Osteoblast (primary cell): Measurements from ENCODE around the gene SCAF11. TPM values are rescaled to one million over a fixed set of nuclear protein-coding genes. Genes with fewer than 3 reads are reported as not detected.

Experiments
- DNase-seq: peaks from one replicate; pipeline ENCODE4 v3.0.0; 2011; ENCODE audit warnings: low spot score, mixed read lengths; ENCODE audit not compliant: insufficient read length; ENCODE audit errors: missing footprints
- H2AFZ ChIP-seq: 2 replicates; pipeline ENCODE4 v1.6.0; 2011; ENCODE audit warnings: mild to moderate bottlenecking, low read length
- H3K27ac ChIP-seq: 2 replicates; pipeline ENCODE4 v1.5.1; 2011; ENCODE audit warnings: mild to moderate bottlenecking, low read depth, low read length, moderate library complexity
- H3K27me3 ChIP-seq: 2 replicates; pipeline ENCODE4 v1.6.0; 2012; ENCODE audit warnings: mild to moderate bottlenecking, control low read depth, inconsistent platforms, low read length, moderate library complexity; ENCODE audit not compliant: insufficient read depth
- H3K36me3 ChIP-seq: 2 replicates; pipeline ENCODE4 v1.5.1; 2011; ENCODE audit warnings: mild to moderate bottlenecking, low read length, control low read depth, moderate library complexity; ENCODE audit not compliant: insufficient read depth
- H3K4me1 ChIP-seq: 2 replicates; pipeline ENCODE4 v1.5.1; 2011; ENCODE audit warnings: mild to moderate bottlenecking, low read length, control low read depth, moderate library complexity; ENCODE audit not compliant: insufficient read depth
- H3K4me2 ChIP-seq: 2 replicates; pipeline ENCODE4 v1.6.0; 2011; ENCODE audit warnings: mild to moderate bottlenecking, low read length; ENCODE audit not compliant: insufficient read depth
- H3K4me3 ChIP-seq: fragments of 200-600 bp; sonication (generic); 3 replicates; pipeline ENCODE4 v1.5.1; 2012; ENCODE audit warnings: mild to moderate bottlenecking, low read length, inconsistent platforms; ENCODE audit not compliant: insufficient read depth
- H3K79me2 ChIP-seq: 2 replicates; pipeline ENCODE4 v1.6.0; 2012; ENCODE audit warnings: mild to moderate bottlenecking, low read length, control low read depth, inconsistent platforms; ENCODE audit not compliant: insufficient read depth
- H3K9me3 ChIP-seq: 2 replicates; pipeline ENCODE4 v1.5.1; 2011; ENCODE audit warnings: low read depth, low read length, control low read depth
- H4K20me1 ChIP-seq: 2 replicates; pipeline ENCODE4 v1.6.0; 2012; ENCODE audit warnings: mild to moderate bottlenecking, low read length, control low read depth; ENCODE audit not compliant: insufficient read depth
- total RNA-seq: library from RNA; depleted of rRNA; stranded (reverse); fragments of >200 nt; gene quantifications from 2 replicates; pipeline ENCODE4 v1.2.3, GENCODE V29; 2012
- TF ChIP-seq, protein P1 (sequence below): IDR thresholded peaks from 2 replicates; pipeline ENCODE4 v1.5.1; 2011; ENCODE audit warnings: mild to moderate bottlenecking, low read depth, low read length, moderate library complexity; ENCODE audit errors: extremely low read depth

SCAF11 gene
- total RNA-seq, 1 donor = 132 TPM

DNA sequence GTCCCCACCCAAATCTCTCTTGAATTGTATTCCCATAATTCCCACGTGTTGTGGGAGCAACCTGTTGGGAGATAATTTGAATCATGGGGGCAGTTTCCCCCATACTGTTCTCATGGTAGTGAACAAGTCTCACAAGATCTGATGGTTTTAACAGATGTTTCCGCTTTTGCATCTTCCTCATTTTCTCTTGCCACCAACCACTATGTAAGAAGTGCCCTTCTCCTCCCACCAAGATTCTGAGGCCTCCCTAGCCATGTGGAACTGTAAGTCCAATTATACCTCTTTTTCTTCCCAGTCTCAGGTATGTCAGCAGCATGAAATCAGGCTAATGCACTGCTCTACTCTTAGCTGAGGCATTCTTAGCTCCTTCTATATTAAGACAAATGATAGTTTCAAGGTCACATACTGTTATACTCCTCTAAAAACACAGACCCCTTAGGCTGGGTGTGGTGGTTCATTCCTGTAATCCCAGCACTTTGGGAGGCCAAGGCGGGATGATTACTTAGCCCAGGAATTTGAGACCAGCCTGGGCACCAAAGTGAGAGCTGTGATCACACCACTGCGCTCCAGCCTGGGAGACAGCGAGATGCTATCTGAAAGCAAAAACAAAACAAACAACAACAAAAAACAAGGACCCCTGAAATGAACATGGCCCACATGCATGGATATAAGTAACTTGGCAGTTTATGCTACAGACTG is 3.6 kb downstream of the SCAF11 start:
- H3K79me2 ChIP-seq = peaks cover 85% of the 10 kb centered on the region
- no peaks in the 10 kb centered on the region for H3K9me3 ChIP-seq
- H3K27me3 ChIP-seq = no peaks in the 10 kb centered on the region
- DNase-seq = no peak
- TF ChIP-seq, protein P1, sequence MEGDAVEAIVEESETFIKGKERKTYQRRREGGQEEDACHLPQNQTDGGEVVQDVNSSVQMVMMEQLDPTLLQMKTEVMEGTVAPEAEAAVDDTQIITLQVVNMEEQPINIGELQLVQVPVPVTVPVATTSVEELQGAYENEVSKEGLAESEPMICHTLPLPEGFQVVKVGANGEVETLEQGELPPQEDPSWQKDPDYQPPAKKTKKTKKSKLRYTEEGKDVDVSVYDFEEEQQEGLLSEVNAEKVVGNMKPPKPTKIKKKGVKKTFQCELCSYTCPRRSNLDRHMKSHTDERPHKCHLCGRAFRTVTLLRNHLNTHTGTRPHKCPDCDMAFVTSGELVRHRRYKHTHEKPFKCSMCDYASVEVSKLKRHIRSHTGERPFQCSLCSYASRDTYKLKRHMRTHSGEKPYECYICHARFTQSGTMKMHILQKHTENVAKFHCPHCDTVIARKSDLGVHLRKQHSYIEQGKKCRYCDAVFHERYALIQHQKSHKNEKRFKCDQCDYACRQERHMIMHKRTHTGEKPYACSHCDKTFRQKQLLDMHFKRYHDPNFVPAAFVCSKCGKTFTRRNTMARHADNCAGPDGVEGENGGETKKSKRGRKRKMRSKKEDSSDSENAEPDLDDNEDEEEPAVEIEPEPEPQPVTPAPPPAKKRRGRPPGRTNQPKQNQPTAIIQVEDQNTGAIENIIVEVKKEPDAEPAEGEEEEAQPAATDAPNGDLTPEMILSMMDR = no peak
- H4K20me1 ChIP-seq = peaks cover 47% of the 10 kb centered on the region
- H3K27ac ChIP-seq = no peak overlapping the region
- H2AFZ ChIP-seq = no peak overlapping the region
- H3K36me3 ChIP-seq = peaks cover 7% of the 10 kb centered on the region
- H3K4me1 ChIP-seq = peaks cover 22% of the 10 kb centered on the region
- H3K4me2 ChIP-seq = no peak overlapping the region
- no peak overlapping the region for H3K4me3 ChIP-seq

GRCh38 chr12:45981075-45981837 is 9.1 kb downstream of the SCAF11 start:
- H3K79me2 ChIP-seq = peaks cover 99% of the 10 kb centered on the region
- peaks cover 60% of the 10 kb centered on the region for H4K20me1 ChIP-seq
- no peak overlapping the region for H3K27ac ChIP-seq
- H3K4me1 ChIP-seq = peaks cover 11% of the 10 kb centered on the region
- TF ChIP-seq, protein P1 = no peak
- H3K4me3 ChIP-seq = no peak overlapping the region
- no peak overlapping the region for H2AFZ ChIP-seq
- DNase-seq = no peak
- no peaks in the 10 kb centered on the region for H3K9me3 ChIP-seq
- H3K4me2 ChIP-seq = no peak overlapping the region
- peaks cover 2% of the 10 kb centered on the region for H3K36me3 ChIP-seq
- no peaks in the 10 kb centered on the region for H3K27me3 ChIP-seq

DNA sequence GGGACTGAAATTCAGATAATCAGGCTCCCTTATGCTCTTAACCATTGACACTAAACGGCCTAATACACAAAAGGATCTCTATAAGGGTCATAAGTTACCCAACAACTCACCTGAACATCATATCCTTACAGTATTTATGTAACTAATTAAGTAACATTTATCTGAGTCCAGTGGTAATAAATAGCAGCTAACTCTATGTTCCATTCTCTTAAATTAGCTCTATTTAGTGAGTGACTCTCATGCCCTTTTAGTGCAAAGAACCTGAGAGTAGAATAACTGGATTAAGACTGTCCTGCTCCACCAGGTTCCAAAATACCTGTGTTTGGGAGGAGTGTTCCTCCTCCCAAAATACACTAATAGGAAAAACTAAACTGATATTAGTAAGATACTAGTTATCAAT is 9.8 kb downstream of the SCAF11 start:
- no peak overlapping the region for H3K4me3 ChIP-seq
- TF ChIP-seq, protein P1 = no peak
- H3K27ac ChIP-seq = no peak overlapping the region
- peaks cover 12% of the 10 kb centered on the region for H3K4me1 ChIP-seq
- no peak for DNase-seq
- H3K4me2 ChIP-seq = no peak overlapping the region
- no peaks in the 10 kb centered on the region for H3K36me3 ChIP-seq
- no peaks in the 10 kb centered on the region for H3K27me3 ChIP-seq
- peaks cover 99% of the 10 kb centered on the region for H3K79me2 ChIP-seq
- no peak overlapping the region for H2AFZ ChIP-seq
- H3K9me3 ChIP-seq = no peaks in the 10 kb centered on the region
- peaks cover 63% of the 10 kb centered on the region for H4K20me1 ChIP-seq

DNA sequence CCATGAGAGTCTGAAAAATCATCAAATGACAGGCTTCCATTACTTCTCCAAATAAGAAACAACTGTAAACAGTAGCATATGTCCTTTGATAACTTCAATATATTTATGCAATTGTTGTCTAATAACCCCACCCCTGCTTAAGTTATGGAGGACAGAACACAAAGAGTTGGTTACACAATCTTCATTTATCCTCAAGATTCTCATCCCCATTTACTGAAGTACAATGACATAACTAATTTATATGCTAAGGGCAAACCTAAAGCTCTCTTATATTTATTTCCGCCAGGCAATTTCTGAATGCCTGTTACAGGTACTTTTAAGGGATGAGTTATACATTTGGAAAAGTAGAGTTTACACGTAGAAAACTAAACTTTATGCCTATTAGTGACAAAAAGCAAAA is 12.3 kb downstream of the SCAF11 start:
- Histone ChIP-seq H4K20me1 (peaks cover 66% of the 10 kb centered on the region), H3K4me1 (peaks cover 30% of the 10 kb centered on the region), H3K4me3 (no peak overlapping the region), H3K4me2 (no peak overlapping the region), H3K9me3 (no peaks in the 10 kb centered on the region), H3K27ac (no peak overlapping the region), H2AFZ (no peak overlapping the region), H3K27me3 (no peaks in the 10 kb centered on the region), H3K36me3 (no peaks in the 10 kb centered on the region), H3K79me2 (peaks cover 90% of the 10 kb centered on the region)
- TF ChIP-seq, protein P1 = no peak
- no peak for DNase-seq
